Panc1 (cell line): ENCODE measurements around the gene HCFC1R1. TPM values are rescaled to one million over a fixed set of nuclear protein-coding genes. Genes with fewer than 3 reads are reported as not detected.

ENCODE experiments used
- ATAC-seq: fragments of 200-7000 bp; cut with Tn5 transposase; 2 replicates; pipeline ENCODE4 v1.9.1; 2020; ENCODE audit warnings: mild to moderate bottlenecking, moderate library complexity
- BruUV-seq: library from RNA; stranded (reverse); fragments of 400-500 nt; replicated peaks from 2 replicates; lab custom pipeline; 2021; lab: Mats Ljungman, UMichigan
- CTCF ChIA-PET: fragments of 300-600 bp; sonication (Branson Sonifier 250); formaldehyde crosslinking; loops from one replicate; lab custom pipeline; 2022; ENCODE audit warnings: antibody characterized with exemption; lab: Charles Lee
- POLR2A ChIA-PET: fragments of 300-600 bp; sonication (Branson Sonifier 250); formaldehyde crosslinking; loops from one replicate; lab custom pipeline; 2022; ENCODE audit warnings: antibody characterized with exemption; lab: Charles Lee
- DNase-seq: peaks from one replicate; pipeline ENCODE4 v3.0.0-alpha.2; 2010; ENCODE audit warnings: low read depth, low spot score
- H3K27ac ChIP-seq: 2 replicates; pipeline ENCODE4 v1.5.1; 2011; ENCODE audit warnings: mild to moderate bottlenecking, low read length, inconsistent platforms
- H3K27me3 ChIP-seq: fragments of 200-500 bp; sonication (Bioruptor generic); 2 replicates; pipeline ENCODE4 v1.6.0; 2014; ENCODE audit warnings: low read length, inconsistent platforms; ENCODE audit not compliant: control insufficient read depth, insufficient read depth
- H3K36me3 ChIP-seq: fragments of 200-500 bp; sonication (Bioruptor generic); 2 replicates; pipeline ENCODE4 v1.5.1; 2014; ENCODE audit warnings: inconsistent platforms, mild to moderate bottlenecking, low read length, moderate library complexity; ENCODE audit not compliant: control insufficient read depth, insufficient read depth
- H3K4me1 ChIP-seq: 2 replicates; pipeline ENCODE4 v1.5.1; 2011; ENCODE audit warnings: inconsistent platforms, mild to moderate bottlenecking, low read length, moderate library complexity; ENCODE audit not compliant: control insufficient read depth, insufficient read depth
- H3K4me3 ChIP-seq, 2 experiments: 2 replicates each; pipeline ENCODE4 v1.5.1; 2011 to 2012; ENCODE audit warnings: low read depth in 2 of 2, low read length in 2 of 2, mild to moderate bottlenecking in 2 of 2, inconsistent platforms in 1 of 2, moderate library complexity in 1 of 2
- H3K9me3 ChIP-seq: fragments of 200-500 bp; sonication (Bioruptor generic); 2 replicates; pipeline ENCODE4 v1.5.1; 2014; ENCODE audit warnings: low read depth, mild to moderate bottlenecking, inconsistent platforms, low read length, moderate library complexity; ENCODE audit not compliant: control insufficient read depth, insufficient read depth
- CTCF ChIP-seq: fragments of 450-650 bp; IDR thresholded peaks from 2 replicates; pipeline ENCODE4 v1.5.1; 2017; ENCODE audit warnings: mild to moderate bottlenecking
- POLR2AphosphoS5 ChIP-seq: IDR thresholded peaks from 2 replicates; pipeline ENCODE4 v1.6.1; 2012; ENCODE audit warnings: mild to moderate bottlenecking, low read depth, low read length, moderate library complexity
- SIN3A ChIP-seq: IDR thresholded peaks from 2 replicates; pipeline ENCODE4 v1.6.1; 2012; ENCODE audit warnings: low read depth, mild to moderate bottlenecking, low read length, moderate library complexity, borderline replicate concordance; ENCODE audit not compliant: insufficient read depth
- TCF7L2 ChIP-seq: IDR thresholded peaks from 2 replicates; pipeline ENCODE4 v1.6.1; 2011; ENCODE audit warnings: mild to moderate bottlenecking, low read depth, low read length, inconsistent platforms
- in situ Hi-C: cut with HindIII; loops from 2 replicates; pipeline ENCODE4 v1.10.0; 2016; ENCODE audit warnings: low sequenced_read_pairs, low pct_unique_long_range_greater_than_20kb
- intact Hi-C: fragments of 100-400 bp; cut with micrococcal nuclease; formaldehyde crosslinking; loops from one replicate; pipeline ENCODE4 v1.10.0; 2022; ENCODE audit not compliant: unreplicated experiment
- total RNA-seq: library from RNA; stranded (reverse); gene quantifications from one replicate; pipeline ENCODE4 v1.2.1, GENCODE V29; 2021; ENCODE audit not compliant: unreplicated experiment
- TF ChIP-seq, protein P1 (sequence below), 2 experiments: IDR thresholded peaks; 2 replicates each; pipeline ENCODE4 v1.6.1; 2011 to 2012; ENCODE audit warnings: low read depth in 2 of 2, control low read depth in 1 of 2, low read length in 1 of 2, mild to moderate bottlenecking in 1 of 2, moderate library complexity in 1 of 2; ENCODE audit not compliant: insufficient read depth in 1 of 2

Gene HCFC1R1
- total RNA-seq, 1 experiment from 2014 or later: 67.3 TPM

- H3K27me3 ChIP-seq: no peaks in the 10 kb centered on the region
Measured at GRCh38 chr16:3042376-3042775, 18.6 kb upstream of the HCFC1R1 start.

GRCh38 chr16:3038896-3039295, 15.2 kb upstream of the HCFC1R1 start:
- peaks cover 3% of the 10 kb centered on the region; the same call in 1 of the 2 replicates for H3K36me3 ChIP-seq
- H3K27me3 ChIP-seq: no peaks in the 10 kb centered on the region; the same call in 1 of the 2 replicates
- ChIA-PET CTCF (interaction anchor here (1.1 kb wide), 1 partner anchor 8 kb away, joined by 5 read pairs; no protein-coding TSS in a partner anchor), POLR2A (no interaction called here)
- no peak overlapping the region for H3K27ac ChIP-seq
- no peaks in the 10 kb centered on the region for H3K4me1 ChIP-seq
- no peak overlapping the region for H3K4me3 ChIP-seq
- BruUV-seq: no TSS peak
- ATAC-seq (peak; percentile 22; the same call in 1 of the 2 replicates), DNase-seq (no peak)
- TF ChIP-seq CTCF (no peak), POLR2AphosphoS5 (no peak), SIN3A (no peak), TCF7L2 (no peak)
- TF ChIP-seq, protein P1, sequence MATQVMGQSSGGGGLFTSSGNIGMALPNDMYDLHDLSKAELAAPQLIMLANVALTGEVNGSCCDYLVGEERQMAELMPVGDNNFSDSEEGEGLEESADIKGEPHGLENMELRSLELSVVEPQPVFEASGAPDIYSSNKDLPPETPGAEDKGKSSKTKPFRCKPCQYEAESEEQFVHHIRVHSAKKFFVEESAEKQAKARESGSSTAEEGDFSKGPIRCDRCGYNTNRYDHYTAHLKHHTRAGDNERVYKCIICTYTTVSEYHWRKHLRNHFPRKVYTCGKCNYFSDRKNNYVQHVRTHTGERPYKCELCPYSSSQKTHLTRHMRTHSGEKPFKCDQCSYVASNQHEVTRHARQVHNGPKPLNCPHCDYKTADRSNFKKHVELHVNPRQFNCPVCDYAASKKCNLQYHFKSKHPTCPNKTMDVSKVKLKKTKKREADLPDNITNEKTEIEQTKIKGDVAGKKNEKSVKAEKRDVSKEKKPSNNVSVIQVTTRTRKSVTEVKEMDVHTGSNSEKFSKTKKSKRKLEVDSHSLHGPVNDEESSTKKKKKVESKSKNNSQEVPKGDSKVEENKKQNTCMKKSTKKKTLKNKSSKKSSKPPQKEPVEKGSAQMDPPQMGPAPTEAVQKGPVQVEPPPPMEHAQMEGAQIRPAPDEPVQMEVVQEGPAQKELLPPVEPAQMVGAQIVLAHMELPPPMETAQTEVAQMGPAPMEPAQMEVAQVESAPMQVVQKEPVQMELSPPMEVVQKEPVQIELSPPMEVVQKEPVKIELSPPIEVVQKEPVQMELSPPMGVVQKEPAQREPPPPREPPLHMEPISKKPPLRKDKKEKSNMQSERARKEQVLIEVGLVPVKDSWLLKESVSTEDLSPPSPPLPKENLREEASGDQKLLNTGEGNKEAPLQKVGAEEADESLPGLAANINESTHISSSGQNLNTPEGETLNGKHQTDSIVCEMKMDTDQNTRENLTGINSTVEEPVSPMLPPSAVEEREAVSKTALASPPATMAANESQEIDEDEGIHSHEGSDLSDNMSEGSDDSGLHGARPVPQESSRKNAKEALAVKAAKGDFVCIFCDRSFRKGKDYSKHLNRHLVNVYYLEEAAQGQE (IDR thresholded peaks at IDR 0.05; ENCODE audit: insufficient read depth in 1 of 2, low read depth in 2 of 2, low read length in 1 of 2): no peak
- in situ Hi-C loops (no loop called here), intact Hi-C loops (no loop called here)
- H3K9me3 ChIP-seq: no peaks in the 10 kb centered on the region

More at GRCh38 chr16:3042376-3042775, 18.6 kb upstream of the HCFC1R1 start:
- Histone ChIP-seq H3K36me3 (no peaks in the 10 kb centered on the region), H3K4me1 (no peaks in the 10 kb centered on the region), H3K9me3 (no peaks in the 10 kb centered on the region), H3K4me3 (no peak overlapping the region), H3K27ac (no peak overlapping the region)
- TF ChIP-seq SIN3A (no peak), POLR2AphosphoS5 (no peak), CTCF (no peak), TCF7L2 (no peak)
- TF ChIP-seq, protein P1 (IDR thresholded peaks at IDR 0.05; ENCODE audit: insufficient read depth in 1 of 2, low read depth in 2 of 2, low read length in 1 of 2): no peak
- DNase-seq (no peak), ATAC-seq (no peak)
- no TSS peak for BruUV-seq
- intact Hi-C loops (no loop called here), in situ Hi-C loops (no loop called here)
- ChIA-PET CTCF (no interaction called here), POLR2A (no interaction called here)
